Calu3 (cell line): ENCODE data around the gene HS3ST3B1. TPM values are rescaled to one million over a fixed set of nuclear protein-coding genes. Genes with fewer than 3 reads are reported as not detected.
A peak's percentile ranks its signal among the peaks of the same experiment; 100 is the strongest.

Source experiments
- Bru-seq: library from RNA; stranded (reverse); fragments of 400-500 nt; gene quantifications from one replicate; lab custom pipeline; 2021; lab: Mats Ljungman, UMichigan
- BruChase-seq, 2 experiments: library from RNA; stranded (reverse); fragments of 400-500 nt; gene quantifications; one replicate each; lab custom pipeline; 2021; lab: Mats Ljungman, UMichigan
- BruUV-seq: library from RNA; stranded (reverse); fragments of 400-500 nt; replicated peaks from 2 replicates; lab custom pipeline; 2021; lab: Mats Ljungman, UMichigan
- CTCF ChIA-PET: fragments of 300-600 bp; sonication (Branson Sonifier 250); formaldehyde crosslinking; loops from one replicate; lab custom pipeline; 2022; ENCODE audit warnings: antibody characterized with exemption; lab: Charles Lee
- DNase-seq: peaks from one replicate; pipeline ENCODE4 v3.0.0; 2022
- H3K27ac Mint-ChIP-seq: one replicate; pipeline ENCODE4 v1.8.0; 2022; ENCODE audit warnings: mixed read lengths; ENCODE audit not compliant: unreplicated experiment
- H3K27me3 Mint-ChIP-seq: one replicate; pipeline ENCODE4 v1.8.0; 2022; ENCODE audit warnings: mixed read lengths; ENCODE audit not compliant: unreplicated experiment
- H3K36me3 Mint-ChIP-seq: one replicate; pipeline ENCODE4 v1.8.0; 2022; ENCODE audit warnings: mild to moderate bottlenecking, moderate library complexity, mixed read lengths; ENCODE audit not compliant: insufficient read depth, unreplicated experiment
- H3K4me1 Mint-ChIP-seq: one replicate; pipeline ENCODE4 v1.8.0; 2022; ENCODE audit warnings: mild to moderate bottlenecking, low read depth, mixed read lengths; ENCODE audit not compliant: unreplicated experiment
- H3K4me3 Mint-ChIP-seq: one replicate; pipeline ENCODE4 v1.8.0; 2022; ENCODE audit warnings: mild to moderate bottlenecking, low read depth, moderate library complexity, mixed read lengths; ENCODE audit not compliant: unreplicated experiment
- H3K9me3 Mint-ChIP-seq: one replicate; pipeline ENCODE4 v1.8.0; 2022; ENCODE audit warnings: low read depth, mixed read lengths; ENCODE audit not compliant: unreplicated experiment
- CTCF ChIP-seq: fragments of 200-600 bp; IDR thresholded peaks from one replicate; pipeline ENCODE4 v1.8.0; 2022; ENCODE audit warnings: antibody characterized with exemption; ENCODE audit not compliant: unreplicated experiment
- intact Hi-C: fragments of 100-400 bp; cut with micrococcal nuclease; formaldehyde crosslinking; loops from one replicate; pipeline ENCODE4 v1.10.0; 2022; ENCODE audit not compliant: unreplicated experiment
- long read RNA-seq: library from polyadenylated mRNA; stranded (forward); transcript quantifications from one replicate; pipeline ENCODE4 v2.0.0, GENCODE V29; 2022
- total RNA-seq: library from RNA; stranded (reverse); gene quantifications from 2 replicates; pipeline ENCODE4 v1.2.3, GENCODE V29; 2022

HS3ST3B1 gene
- 0.78 and 0.80 TPM in 2 replicates for total RNA-seq
- percentile 34 among the genes with signal in this experiment for Bru-seq, nascent RNA
- percentile 25 among the genes with signal in this experiment for BruChase-seq, experiment 1, labeled RNA remaining after a 6-hour chase
- percentile 28 among the genes with signal in this experiment for BruChase-seq, experiment 2, labeled RNA remaining after a 2-hour chase
- long read RNA-seq, full-length matches to known transcripts: 1 of 1 reads
- long read RNA-seq, partial matches to known transcripts: 0 of 1 reads
- long read RNA-seq, other reads (novel, unspliced or antisense): 0 of 1 reads

- no TSS peak for BruUV-seq
- Mint-ChIP-seq H3K27me3 (peaks cover 66% of the 10 kb centered on the region), H3K27ac (no peak within 1 kb of the TSS), H3K36me3 (peaks cover 14% of the 10 kb centered on the region), H3K4me1 (peaks cover 12% of the 10 kb centered on the region), H3K9me3 (no peaks in the 10 kb centered on the region), H3K4me3 (peak within 1 kb of the TSS; percentile 66)
- CTCF ChIA-PET: interaction anchor here (0.6 to 2.1 kb wide), 6 partner anchors 95 to 702 kb away, joined by 3 to 7 read pairs (median 4); no protein-coding TSS in a partner anchor
- intact Hi-C loops: loop anchor here (1.0 to 10.0 kb wide), 5 partner anchors 95 to 874 kb away; no protein-coding TSS in a partner anchor
- TF ChIP-seq CTCF: no peak
- peak; percentile 97 for DNase-seq
Observed at GRCh38 chr17:14300575-14301278, at the start of gene HS3ST3B1. Gene HS3ST3B1 (plus strand): TSS chr17:14301081. CDS start chr17:14301519, 438 bp downstream.

GRCh38 chr17:14261406-14261805, 39.5 kb upstream of the HS3ST3B1 start:
- TF ChIP-seq CTCF: no peak
- CTCF ChIA-PET: no interaction called here
- H3K27ac Mint-ChIP-seq: no peak overlapping the region
- intact Hi-C loops: no loop called here
- H3K9me3 Mint-ChIP-seq: peaks cover 5% of the 10 kb centered on the region
- DNase-seq: no peak
- H3K4me1 Mint-ChIP-seq: no peaks in the 10 kb centered on the region
- no peaks in the 10 kb centered on the region for H3K36me3 Mint-ChIP-seq
- no TSS peak for BruUV-seq
- H3K27me3 Mint-ChIP-seq: no peaks in the 10 kb centered on the region
- no peak overlapping the region for H3K4me3 Mint-ChIP-seq

GRCh38 chr17:14268264-14268663, 32.6 kb upstream of the HS3ST3B1 start:
- TF ChIP-seq CTCF: no peak
- Mint-ChIP-seq H3K4me3 (no peak overlapping the region), H3K27me3 (peaks cover 28% of the 10 kb centered on the region), H3K27ac (no peak overlapping the region), H3K9me3 (peaks cover 4% of the 10 kb centered on the region), H3K4me1 (no peaks in the 10 kb centered on the region), H3K36me3 (no peaks in the 10 kb centered on the region)
- BruUV-seq: no TSS peak
- DNase-seq: no peak
- intact Hi-C loops: no loop called here
- CTCF ChIA-PET: no interaction called here

- no peak for DNase-seq
- no peak overlapping the region for H3K27ac Mint-ChIP-seq
- CTCF ChIA-PET: no interaction called here
- H3K27me3 Mint-ChIP-seq: peaks cover 28% of the 10 kb centered on the region
- peaks cover 4% of the 10 kb centered on the region for H3K9me3 Mint-ChIP-seq
- intact Hi-C loops: no loop called here
- no peak overlapping the region for H3K4me3 Mint-ChIP-seq
- BruUV-seq: no TSS peak
- H3K36me3 Mint-ChIP-seq: no peaks in the 10 kb centered on the region
- TF ChIP-seq CTCF: no peak
- H3K4me1 Mint-ChIP-seq: no peaks in the 10 kb centered on the region
Observed at GRCh38 chr17:14269473-14269872, 31.4 kb upstream of the HS3ST3B1 start.
